Measurements from ENCODE around the gene DOK7. TPM values are rescaled to one million over a fixed set of nuclear protein-coding genes. Genes with fewer than 3 reads are reported as not detected.
A peak's percentile ranks its signal among the peaks of the same experiment; 100 is the strongest.
"Not testable (repeated sequence)": the region's sequence is repeated elsewhere in the genome, so short reads cannot be mapped to it uniquely, and the experiment has no call there.

Gene DOK7
- total RNA-seq, 1 donor from 2014 or later = 0.69 TPM

GRCh38 chr4:3449574-3450534, 13.3 kb upstream of the DOK7 start:
- peaks cover 4% of the 10 kb centered on the region for H3K27me3 Mint-ChIP-seq (ENCODE audit: unreplicated experiment)
- H3K9me3 Mint-ChIP-seq (ENCODE audit: unreplicated experiment) = no peaks in the 10 kb centered on the region
- no peak overlapping the region for H3K4me3 Mint-ChIP-seq (ENCODE audit: unreplicated experiment)
- no peak for DNase-seq (ENCODE audit: low spot score)
- peaks cover 3% of the 10 kb centered on the region for H3K36me3 Mint-ChIP-seq (ENCODE audit: low read depth, unreplicated experiment)
- no peak overlapping the region for H3K27ac Mint-ChIP-seq (ENCODE audit: unreplicated experiment)
- H3K4me1 Mint-ChIP-seq (ENCODE audit: unreplicated experiment) = no peaks in the 10 kb centered on the region
- TF ChIP-seq CTCF (IDR thresholded peaks at IDR 0.05; ENCODE audit: unreplicated experiment) = no peak

- Mint-ChIP-seq H3K4me1 (ENCODE audit: unreplicated experiment) (no peaks in the 10 kb centered on the region), H3K4me3 (ENCODE audit: unreplicated experiment) (no peak overlapping the region), H3K9me3 (ENCODE audit: unreplicated experiment) (peaks cover 3% of the 10 kb centered on the region), H3K36me3 (ENCODE audit: low read depth, unreplicated experiment) (peaks cover 11% of the 10 kb centered on the region), H3K27ac (ENCODE audit: unreplicated experiment) (no peak overlapping the region), H3K27me3 (ENCODE audit: unreplicated experiment) (peaks cover 4% of the 10 kb centered on the region)
- TF ChIP-seq CTCF (IDR thresholded peaks at IDR 0.05; ENCODE audit: unreplicated experiment) = no peak
- no peak for DNase-seq (ENCODE audit: low spot score)
Measured at GRCh38 chr4:3450643-3451042, 12.5 kb upstream of the DOK7 start.

GRCh38 chr4:3451956-3452355, 11.2 kb upstream of the DOK7 start:
- no peak for TF ChIP-seq CTCF (IDR thresholded peaks at IDR 0.05; ENCODE audit: unreplicated experiment)
- Mint-ChIP-seq H3K36me3 (ENCODE audit: low read depth, unreplicated experiment) (peaks cover 12% of the 10 kb centered on the region), H3K4me3 (ENCODE audit: unreplicated experiment) (no peak overlapping the region), H3K27me3 (ENCODE audit: unreplicated experiment) (peaks cover 4% of the 10 kb centered on the region), H3K4me1 (ENCODE audit: unreplicated experiment) (no peaks in the 10 kb centered on the region), H3K9me3 (ENCODE audit: unreplicated experiment) (peaks cover 3% of the 10 kb centered on the region), H3K27ac (ENCODE audit: unreplicated experiment) (no peak overlapping the region)
- DNase-seq (ENCODE audit: low spot score) = no peak

GRCh38 chr4:3452376-3452775, 10.7 kb upstream of the DOK7 start:
- TF ChIP-seq CTCF (IDR thresholded peaks at IDR 0.05; ENCODE audit: unreplicated experiment) = peak; percentile 28
- Mint-ChIP-seq H3K27me3 (ENCODE audit: unreplicated experiment) (peaks cover 4% of the 10 kb centered on the region), H3K9me3 (ENCODE audit: unreplicated experiment) (peaks cover 3% of the 10 kb centered on the region), H3K4me3 (ENCODE audit: unreplicated experiment) (no peak overlapping the region), H3K4me1 (ENCODE audit: unreplicated experiment) (no peaks in the 10 kb centered on the region), H3K27ac (ENCODE audit: unreplicated experiment) (no peak overlapping the region), H3K36me3 (ENCODE audit: low read depth, unreplicated experiment) (peaks cover 12% of the 10 kb centered on the region)
- no peak for DNase-seq (ENCODE audit: low spot score)

- H3K4me1 Mint-ChIP-seq (ENCODE audit: unreplicated experiment); H3K9me3 Mint-ChIP-seq (ENCODE audit: unreplicated experiment); H3K27ac Mint-ChIP-seq (ENCODE audit: unreplicated experiment); H3K4me3 Mint-ChIP-seq (ENCODE audit: unreplicated experiment); H3K27me3 Mint-ChIP-seq (ENCODE audit: unreplicated experiment); DNase-seq (ENCODE audit: low spot score); H3K36me3 Mint-ChIP-seq (ENCODE audit: low read depth, unreplicated experiment): not testable (repeated sequence)
Measured at GRCh38 chr4:3455596-3455995, 7.5 kb upstream of the DOK7 start.

All from endothelial cell (in vitro differentiated cells).